Dendritic cell treated with granulocyte-macrophage colony-stimulating factor and Interleukin-4, amounts not matched to agents 40 ng/mL and 50 ng/mL, for 4 days (primary cell): ENCODE results near the gene TOMM40.
A peak's percentile ranks its signal among the peaks of the same experiment; 100 is the strongest.
"Not testable (repeated sequence)": the region's sequence is repeated elsewhere in the genome, so short reads cannot be mapped to it uniquely, and the experiment has no call there.

Experiments
- H3K27ac Mint-ChIP-seq: one replicate; pipeline ENCODE4 v1.8.0; 2022; ENCODE audit warnings: mild to moderate bottlenecking, mixed read lengths
- H3K27me3 Mint-ChIP-seq: one replicate; pipeline ENCODE4 v1.8.0; 2022; ENCODE audit warnings: mild to moderate bottlenecking, mixed read lengths
- H3K36me3 Mint-ChIP-seq: one replicate; pipeline ENCODE4 v1.8.0; 2022; ENCODE audit warnings: low read depth, mixed read lengths
- H3K4me1 Mint-ChIP-seq: one replicate; pipeline ENCODE4 v1.8.0; 2022; ENCODE audit warnings: low read depth, mixed read lengths
- H3K4me3 Mint-ChIP-seq: one replicate; pipeline ENCODE4 v1.8.0; 2022; ENCODE audit warnings: mild to moderate bottlenecking, moderate library complexity, mixed read lengths
- H3K9me3 Mint-ChIP-seq: one replicate; pipeline ENCODE4 v1.8.0; 2022; ENCODE audit warnings: mixed read lengths
- intact Hi-C: fragments of 100-400 bp; cut with micrococcal nuclease; formaldehyde crosslinking; loops from one replicate; pipeline ENCODE4 v1.15.0; 2022

TOMM40 gene

GRCh38 chr19:44879309-44880065 lies 11.6 kb upstream of the TOMM40 start:
- Mint-ChIP-seq H3K4me1 (peaks cover 15% of the 10 kb centered on the region), H3K4me3 (no peak overlapping the region), H3K27me3 (no peaks in the 10 kb centered on the region), H3K36me3 (peaks cover 88% of the 10 kb centered on the region), H3K27ac (no peak overlapping the region), H3K9me3 (no peaks in the 10 kb centered on the region)
- intact Hi-C loops, result no loop called here

- Mint-ChIP-seq H3K27ac (peak overlapping the region; percentile 18), H3K4me1 (peaks cover 4% of the 10 kb centered on the region), H3K36me3 (peaks cover 86% of the 10 kb centered on the region), H3K4me3 (no peak overlapping the region), H3K9me3 (no peaks in the 10 kb centered on the region), H3K27me3 (no peaks in the 10 kb centered on the region)
- intact Hi-C loops, result no loop called here
Measured at GRCh38 chr19:44882063-44882462, 9.0 kb upstream of the TOMM40 start.

GRCh38 chr19:44882619-44883397 lies 8.2 kb upstream of the TOMM40 start:
- H3K27me3 Mint-ChIP-seq, H3K9me3 Mint-ChIP-seq, intact Hi-C loops, H3K4me1 Mint-ChIP-seq, H3K4me3 Mint-ChIP-seq: not testable (repeated sequence)
- peaks cover 86% of the 10 kb centered on the region for H3K36me3 Mint-ChIP-seq
- H3K27ac Mint-ChIP-seq, result peak overlapping the region; percentile 18

- no peak overlapping the region for H3K27ac Mint-ChIP-seq
Measured at GRCh38 chr19:44883922-44884321, 7.1 kb upstream of the TOMM40 start.

GRCh38 chr19:44884566-44884965 lies 6.5 kb upstream of the TOMM40 start:
- H3K4me3 Mint-ChIP-seq, result no peak overlapping the region
- H3K9me3 Mint-ChIP-seq, result no peaks in the 10 kb centered on the region
- H3K4me1 Mint-ChIP-seq, result peaks cover 7% of the 10 kb centered on the region
- peaks cover 84% of the 10 kb centered on the region for H3K36me3 Mint-ChIP-seq
- no peaks in the 10 kb centered on the region for H3K27me3 Mint-ChIP-seq
- intact Hi-C loops, result no loop called here
- H3K27ac Mint-ChIP-seq, result no peak overlapping the region

More at GRCh38 chr19:44883922-44884321, 7.1 kb upstream of the TOMM40 start:
- intact Hi-C loops, result no loop called here
- Mint-ChIP-seq H3K4me1 (peaks cover under 1% of the 10 kb centered on the region), H3K9me3 (no peaks in the 10 kb centered on the region), H3K27me3 (no peaks in the 10 kb centered on the region), H3K4me3 (no peak overlapping the region), H3K36me3 (peaks cover 86% of the 10 kb centered on the region)

- intact Hi-C loops, result no loop called here
- Mint-ChIP-seq H3K4me3 (no peak overlapping the region), H3K9me3 (no peaks in the 10 kb centered on the region), H3K4me1 (peaks cover 13% of the 10 kb centered on the region), H3K27me3 (no peaks in the 10 kb centered on the region), H3K27ac (peak overlapping the region; percentile 23), H3K36me3 (peaks cover 78% of the 10 kb centered on the region)
Measured at GRCh38 chr19:44886141-44886540, 4.9 kb upstream of the TOMM40 start.

- no peaks in the 10 kb centered on the region for H3K27me3 Mint-ChIP-seq
- no peak overlapping the region for H3K4me3 Mint-ChIP-seq
- peaks cover 24% of the 10 kb centered on the region for H3K4me1 Mint-ChIP-seq
Measured at GRCh38 chr19:44887648-44888047, 3.4 kb upstream of the TOMM40 start.

GRCh38 chr19:44888335-44888734 lies 2.7 kb upstream of the TOMM40 start:
- H3K27ac Mint-ChIP-seq, H3K4me3 Mint-ChIP-seq, intact Hi-C loops, H3K27me3 Mint-ChIP-seq, H3K9me3 Mint-ChIP-seq: not testable (repeated sequence)
- Mint-ChIP-seq H3K4me1 (peaks cover 31% of the 10 kb centered on the region), H3K36me3 (peaks cover 79% of the 10 kb centered on the region)

More at GRCh38 chr19:44887648-44888047, 3.4 kb upstream of the TOMM40 start:
- Mint-ChIP-seq H3K27ac (no peak overlapping the region), H3K36me3 (peaks cover 79% of the 10 kb centered on the region), H3K9me3 (no peaks in the 10 kb centered on the region)
- intact Hi-C loops, result no loop called here

GRCh38 chr19:44889830-44890365 lies 1.2 kb upstream of the TOMM40 start:
- intact Hi-C loops, result loop anchor here (1.0 to 2.0 kb wide), 3 partner anchors 21 to 65 kb away; partner anchors contain the start of genes CLPTM1 and NECTIN2
- peak overlapping the region; percentile 80 for H3K4me3 Mint-ChIP-seq
- no peaks in the 10 kb centered on the region for H3K9me3 Mint-ChIP-seq
- peaks cover 79% of the 10 kb centered on the region for H3K36me3 Mint-ChIP-seq
- no peaks in the 10 kb centered on the region for H3K27me3 Mint-ChIP-seq
- peak overlapping the region; percentile 87 for H3K27ac Mint-ChIP-seq
- peaks cover 35% of the 10 kb centered on the region for H3K4me1 Mint-ChIP-seq

GRCh38 chr19:44890366-44891015 lies 563 bp upstream of the TOMM40 start:
- peak overlapping the region; percentile 80 for H3K4me3 Mint-ChIP-seq
- peaks cover 35% of the 10 kb centered on the region for H3K4me1 Mint-ChIP-seq
- H3K36me3 Mint-ChIP-seq, result peaks cover 81% of the 10 kb centered on the region
- H3K27ac Mint-ChIP-seq, result peak overlapping the region; percentile 87
- no peaks in the 10 kb centered on the region for H3K27me3 Mint-ChIP-seq
- H3K9me3 Mint-ChIP-seq, result no peaks in the 10 kb centered on the region
- intact Hi-C loops, result loop anchor here (1.0 to 2.0 kb wide), 3 partner anchors 21 to 64 kb away; partner anchors contain the start of genes CLPTM1 and NECTIN2

GRCh38 chr19:44892932-44893331 lies 1.9 kb downstream of the TOMM40 start:
- intact Hi-C loops, result no loop called here
- Mint-ChIP-seq H3K9me3 (no peaks in the 10 kb centered on the region), H3K4me3 (peak overlapping the region; percentile 40), H3K36me3 (peaks cover 81% of the 10 kb centered on the region), H3K27ac (peak overlapping the region; percentile 87), H3K27me3 (no peaks in the 10 kb centered on the region), H3K4me1 (peaks cover 35% of the 10 kb centered on the region)

- Mint-ChIP-seq H3K4me1 (peaks cover 35% of the 10 kb centered on the region), H3K4me3 (no peak overlapping the region), H3K27ac (no peak overlapping the region), H3K9me3 (no peaks in the 10 kb centered on the region), H3K27me3 (no peaks in the 10 kb centered on the region), H3K36me3 (peaks cover 81% of the 10 kb centered on the region)
- intact Hi-C loops, result no loop called here
Measured at GRCh38 chr19:44893332-44894051, 2.4 kb downstream of the TOMM40 start.

GRCh38 chr19:44894052-44894400 lies 3.0 kb downstream of the TOMM40 start:
- H3K4me1 Mint-ChIP-seq, result peaks cover 33% of the 10 kb centered on the region
- peaks cover 81% of the 10 kb centered on the region for H3K36me3 Mint-ChIP-seq
- H3K27me3 Mint-ChIP-seq, result no peaks in the 10 kb centered on the region
- no peak overlapping the region for H3K4me3 Mint-ChIP-seq
- intact Hi-C loops, result no loop called here
- no peaks in the 10 kb centered on the region for H3K9me3 Mint-ChIP-seq
- H3K27ac Mint-ChIP-seq, result no peak overlapping the region
